Neural progenitor cell (in vitro differentiated cells): ENCODE data around the gene RAD51B. TPM values are rescaled to one million over a fixed set of nuclear protein-coding genes. Genes with fewer than 3 reads are reported as not detected.

Experiments
- DNase-seq: peaks from one replicate; pipeline ENCODE4 v3.0.0-alpha.2; 2016; ENCODE audit warnings: low spot score
- H2AFZ ChIP-seq: fragments of 200-600 bp; sonication (generic); replicated peaks from 2 replicates; pipeline ENCODE4 v1.6.1; 2016; ENCODE audit warnings: antibody characterized with exemption
- H3F3A ChIP-seq: fragments of 200-600 bp; sonication (generic); 2 replicates; pipeline ENCODE4 v1.6.1; 2016; ENCODE audit warnings: antibody characterized with exemption, low read depth
- H3K27ac ChIP-seq: fragments of 200-600 bp; sonication (generic); 2 replicates; pipeline ENCODE4 v1.5.1; 2016; ENCODE audit warnings: mild to moderate bottlenecking
- H3K27me3 ChIP-seq: fragments of 200-600 bp; sonication (generic); 2 replicates; pipeline ENCODE4 v1.6.1; 2016; ENCODE audit warnings: mild to moderate bottlenecking, moderate library complexity
- H3K36me3 ChIP-seq: fragments of 200-600 bp; sonication (generic); 2 replicates; pipeline ENCODE4 v1.5.1; 2016
- H3K4me1 ChIP-seq: fragments of 200-600 bp; sonication (generic); 2 replicates; pipeline ENCODE4 v1.6.1; 2016; ENCODE audit warnings: mixed run types
- H3K4me2 ChIP-seq: fragments of 200-600 bp; sonication (generic); 2 replicates; pipeline ENCODE4 v1.6.1; 2016
- H3K4me3 ChIP-seq: fragments of 200-600 bp; sonication (generic); 2 replicates; pipeline ENCODE4 v1.5.1; 2016
- H3K79me2 ChIP-seq: fragments of 200-600 bp; sonication (generic); 2 replicates; pipeline ENCODE4 v1.6.1; 2016; ENCODE audit warnings: low read depth
- H3K9ac ChIP-seq: fragments of 200-600 bp; sonication (generic); 2 replicates; pipeline ENCODE4 v1.6.1; 2016
- H3K9me3 ChIP-seq: fragments of 200-600 bp; sonication (generic); 2 replicates; pipeline ENCODE4 v1.5.1; 2016; ENCODE audit warnings: low read depth
- H4K20me1 ChIP-seq: fragments of 200-600 bp; sonication (generic); 2 replicates; pipeline ENCODE4 v1.6.1; 2016; ENCODE audit warnings: low read depth
- H3K27ac Mint-ChIP-seq: 3 replicates; pipeline ENCODE4 v1.8.0; 2021; ENCODE audit warnings: mixed read lengths
- H3K27me3 Mint-ChIP-seq: 2 replicates; pipeline ENCODE4 v1.8.0; 2022; ENCODE audit warnings: low read depth, mild to moderate bottlenecking, inconsistent platforms, moderate library complexity, mixed read lengths; ENCODE audit not compliant: insufficient read depth
- H3K36me3 Mint-ChIP-seq: 3 replicates; pipeline ENCODE4 v1.8.0; 2021; ENCODE audit warnings: mixed read lengths
- H3K4me1 Mint-ChIP-seq: 3 replicates; pipeline ENCODE4 v1.8.0; 2021; ENCODE audit warnings: mixed read lengths
- H3K4me3 Mint-ChIP-seq: 3 replicates; pipeline ENCODE4 v1.8.0; 2021; ENCODE audit warnings: mild to moderate bottlenecking, moderate library complexity, mixed read lengths
- H3K9me3 Mint-ChIP-seq: 3 replicates; pipeline ENCODE4 v1.8.0; 2020; ENCODE audit warnings: mixed read lengths
- EZH2 ChIP-seq: fragments of 200-600 bp; sonication (generic); IDR thresholded peaks from 2 replicates; pipeline ENCODE4 v1.6.1; 2017; ENCODE audit warnings: antibody characterized with exemption, mild to moderate bottlenecking, moderate library complexity
- EZH2phosphoT487 ChIP-seq: fragments of 200-600 bp; sonication (generic); IDR thresholded peaks from 2 replicates; pipeline ENCODE4 v1.6.1; 2017; ENCODE audit warnings: antibody characterized with exemption
- total RNA-seq: library from RNA; depleted of rRNA; stranded (reverse); fragments of >200 nt; gene quantifications from 2 replicates; pipeline ENCODE4 v1.2.3, GENCODE V29; 2015; ENCODE audit warnings: low replicate concordance
- TF ChIP-seq, protein P1 (sequence below): fragments of 200-600 bp; sonication (generic); IDR thresholded peaks from 2 replicates; pipeline ENCODE4 v1.5.1; 2017; ENCODE audit warnings: antibody characterized with exemption, mild to moderate bottlenecking

The RAD51B gene
- total RNA-seq, 1 donor from 2014 or later: 50.5 TPM

DNA sequence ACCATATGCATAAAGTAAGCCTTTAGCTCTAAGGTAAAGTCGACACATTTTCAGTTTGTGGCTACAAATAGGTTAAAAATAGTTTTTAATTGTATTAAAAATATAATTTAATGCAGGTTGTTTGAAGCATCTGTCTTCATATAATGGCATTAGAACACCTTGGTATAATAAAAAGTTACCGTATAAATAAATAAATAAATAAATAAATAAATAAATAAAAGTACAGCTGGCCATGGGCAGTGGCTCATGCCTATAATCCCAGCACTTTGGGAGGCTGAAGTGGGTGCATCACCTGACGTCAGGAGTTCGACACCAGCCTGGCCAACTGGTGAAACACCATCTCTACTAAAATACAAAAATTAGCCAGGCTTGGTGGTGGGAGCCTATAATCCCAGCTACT is 18.8 kb upstream of the RAD51B start:
- no peak for TF ChIP-seq EZH2
- TF ChIP-seq, protein P1, sequence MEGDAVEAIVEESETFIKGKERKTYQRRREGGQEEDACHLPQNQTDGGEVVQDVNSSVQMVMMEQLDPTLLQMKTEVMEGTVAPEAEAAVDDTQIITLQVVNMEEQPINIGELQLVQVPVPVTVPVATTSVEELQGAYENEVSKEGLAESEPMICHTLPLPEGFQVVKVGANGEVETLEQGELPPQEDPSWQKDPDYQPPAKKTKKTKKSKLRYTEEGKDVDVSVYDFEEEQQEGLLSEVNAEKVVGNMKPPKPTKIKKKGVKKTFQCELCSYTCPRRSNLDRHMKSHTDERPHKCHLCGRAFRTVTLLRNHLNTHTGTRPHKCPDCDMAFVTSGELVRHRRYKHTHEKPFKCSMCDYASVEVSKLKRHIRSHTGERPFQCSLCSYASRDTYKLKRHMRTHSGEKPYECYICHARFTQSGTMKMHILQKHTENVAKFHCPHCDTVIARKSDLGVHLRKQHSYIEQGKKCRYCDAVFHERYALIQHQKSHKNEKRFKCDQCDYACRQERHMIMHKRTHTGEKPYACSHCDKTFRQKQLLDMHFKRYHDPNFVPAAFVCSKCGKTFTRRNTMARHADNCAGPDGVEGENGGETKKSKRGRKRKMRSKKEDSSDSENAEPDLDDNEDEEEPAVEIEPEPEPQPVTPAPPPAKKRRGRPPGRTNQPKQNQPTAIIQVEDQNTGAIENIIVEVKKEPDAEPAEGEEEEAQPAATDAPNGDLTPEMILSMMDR: no peak
- TF ChIP-seq EZH2phosphoT487: no peak
- Histone ChIP-seq H2AFZ (no peak overlapping the region), H3K4me3 (no peak overlapping the region), H3K4me2 (no peak overlapping the region), H3K9me3 (no peaks in the 10 kb centered on the region), H3K79me2 (no peaks in the 10 kb centered on the region), H4K20me1 (no peaks in the 10 kb centered on the region), H3F3A (no peaks in the 10 kb centered on the region), H3K27me3 (no peaks in the 10 kb centered on the region), H3K27ac (no peak overlapping the region), H3K36me3 (no peaks in the 10 kb centered on the region), H3K4me1 (no peaks in the 10 kb centered on the region), H3K9ac (no peak overlapping the region)
- no peaks in the 10 kb centered on the region for H3K9me3 Mint-ChIP-seq
- H3K4me3 Mint-ChIP-seq: no peak overlapping the region
- no peaks in the 10 kb centered on the region for H3K36me3 Mint-ChIP-seq
- no peaks in the 10 kb centered on the region for H3K27me3 Mint-ChIP-seq
- no peak overlapping the region for H3K27ac Mint-ChIP-seq
- H3K4me1 Mint-ChIP-seq: no peaks in the 10 kb centered on the region
- DNase-seq: no peak

DNA sequence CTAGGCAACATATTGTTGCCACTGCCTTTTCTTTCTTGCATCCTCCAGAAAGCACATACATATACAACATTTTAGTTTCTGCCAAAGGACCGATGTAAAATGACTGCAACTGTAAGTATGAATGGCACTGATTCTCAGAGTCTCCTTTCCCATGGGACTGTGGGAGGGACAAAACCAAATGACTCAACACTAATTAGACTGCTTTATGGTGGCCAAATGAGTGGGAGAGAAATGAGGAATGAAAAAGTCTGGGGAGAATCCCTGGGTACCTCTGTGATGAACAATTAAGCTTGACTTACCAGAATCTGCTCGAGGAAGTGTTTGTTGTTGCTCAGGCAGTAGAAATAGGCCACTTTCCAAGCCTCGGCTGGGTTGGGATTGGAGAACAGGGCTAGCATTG is 13.3 kb upstream of the RAD51B start:
- no peak overlapping the region for H3K27ac Mint-ChIP-seq
- Histone ChIP-seq H3K36me3 (no peaks in the 10 kb centered on the region), H3K27me3 (no peaks in the 10 kb centered on the region), H3K4me3 (no peak overlapping the region), H4K20me1 (no peaks in the 10 kb centered on the region), H2AFZ (no peak overlapping the region), H3K4me2 (no peak overlapping the region), H3K79me2 (no peaks in the 10 kb centered on the region), H3K9ac (no peak overlapping the region), H3K27ac (no peak overlapping the region), H3F3A (no peaks in the 10 kb centered on the region), H3K9me3 (no peaks in the 10 kb centered on the region), H3K4me1 (no peaks in the 10 kb centered on the region)
- H3K4me3 Mint-ChIP-seq: no peak overlapping the region
- peaks cover 3% of the 10 kb centered on the region for H3K27me3 Mint-ChIP-seq
- H3K4me1 Mint-ChIP-seq: no peaks in the 10 kb centered on the region
- TF ChIP-seq EZH2 (no peak), EZH2phosphoT487 (no peak)
- TF ChIP-seq, protein P1: no peak
- DNase-seq: no peak
- peaks cover 7% of the 10 kb centered on the region for H3K36me3 Mint-ChIP-seq
- no peaks in the 10 kb centered on the region for H3K9me3 Mint-ChIP-seq

DNA sequence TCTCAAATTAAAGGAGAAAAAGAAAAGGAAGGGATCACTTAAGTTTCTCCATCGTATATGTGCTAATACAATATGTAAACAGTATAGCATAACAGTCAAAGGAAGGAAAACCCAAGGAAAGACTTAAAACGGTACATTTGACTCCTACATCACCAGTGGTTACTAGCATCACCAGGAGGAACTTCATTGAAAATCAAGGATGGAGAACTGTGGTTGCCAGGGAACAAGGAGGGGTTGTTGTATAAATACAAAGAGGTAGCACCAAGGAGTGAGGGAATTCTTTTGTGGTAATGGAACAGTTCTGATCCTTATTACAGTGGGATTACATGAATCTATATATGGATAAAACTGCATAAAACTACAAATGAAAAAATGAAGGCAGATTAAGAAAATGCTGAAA is 4.8 kb upstream of the RAD51B start:
- TF ChIP-seq EZH2: no peak
- TF ChIP-seq, protein P1: no peak
- no peak for TF ChIP-seq EZH2phosphoT487
- H3K4me3 ChIP-seq: peak overlapping the region; percentile 67
- peaks cover 12% of the 10 kb centered on the region for H3F3A ChIP-seq
- no peaks in the 10 kb centered on the region for H4K20me1 ChIP-seq
- peaks cover 15% of the 10 kb centered on the region for H3K4me1 ChIP-seq
- H3K79me2 ChIP-seq: peaks cover 29% of the 10 kb centered on the region
- peak overlapping the region; percentile 94 for H3K4me2 ChIP-seq
- peaks cover 3% of the 10 kb centered on the region for H3K9me3 Mint-ChIP-seq
- no peaks in the 10 kb centered on the region for H3K27me3 Mint-ChIP-seq
- no peaks in the 10 kb centered on the region for H3K27me3 ChIP-seq
- no peaks in the 10 kb centered on the region for H3K9me3 ChIP-seq
- no peak overlapping the region for H3K27ac ChIP-seq
- no peak overlapping the region for H3K9ac ChIP-seq
- peaks cover 2% of the 10 kb centered on the region for H3K36me3 Mint-ChIP-seq
- H2AFZ ChIP-seq: no peak overlapping the region
- H3K36me3 ChIP-seq: peaks cover 7% of the 10 kb centered on the region
- H3K27ac Mint-ChIP-seq: no peak overlapping the region
- H3K4me1 Mint-ChIP-seq: peaks cover 21% of the 10 kb centered on the region
- peak; percentile 14 for DNase-seq
- H3K4me3 Mint-ChIP-seq: peak overlapping the region; percentile 90
